Measurements from ENCODE around the gene ADSS1. TPM values are rescaled to one million over a fixed set of nuclear protein-coding genes. Genes with fewer than 3 reads are reported as not detected.

Gene ADSS1
- total RNA-seq, 4 donors from 2014 or later: 11.0 to 18.6 (median 17.1) TPM

DNA sequence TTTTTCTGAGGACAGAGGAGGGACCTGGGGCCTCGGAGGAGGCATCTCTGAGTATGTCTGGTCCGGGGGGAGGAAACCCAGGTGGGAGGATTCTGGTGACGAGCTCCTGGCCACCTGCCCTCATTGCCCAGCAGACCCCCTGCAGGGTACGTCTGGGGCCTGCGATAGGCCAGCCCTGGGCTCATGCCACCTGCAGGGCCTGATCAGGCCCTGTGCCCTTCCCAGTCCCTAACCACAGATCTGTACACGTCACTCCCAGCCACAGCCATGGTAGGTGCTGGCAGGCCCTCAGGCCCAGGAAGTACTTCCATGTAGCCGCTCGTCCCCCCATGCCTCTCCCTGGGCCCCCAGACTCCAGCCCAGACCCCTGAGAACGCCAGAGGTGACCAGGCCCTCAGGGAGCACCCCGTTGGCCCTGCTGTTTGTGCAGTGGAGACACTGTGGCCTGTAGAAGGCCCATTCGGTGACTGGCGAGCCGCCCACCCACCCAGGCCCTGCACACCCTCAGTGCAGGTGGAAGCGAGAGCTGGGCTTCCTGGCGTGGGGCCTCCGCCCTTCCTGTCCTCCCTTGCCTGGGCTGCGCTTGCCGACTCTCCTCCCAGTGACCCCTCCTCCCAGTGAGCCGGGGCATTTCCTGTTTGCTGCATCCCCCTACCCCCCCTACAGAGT, 28.9 kb upstream of the ADSS1 start:
- no peaks in the 10 kb centered on the region for H3K27me3 ChIP-seq
- H3K4me1 ChIP-seq: peaks cover 0 to 95% (median 28%) of the 10 kb centered on the region in 4 donors
- peak overlapping the region; percentile 38 to 73 (median 56) for H3K27ac ChIP-seq
- no peaks in the 10 kb centered on the region for H3K9me3 ChIP-seq
- peak in 2 of 3 donors; percentile 63 to 68 for DNase-seq
- peak overlapping the region in 1 of 4 donors; percentile 26 for H3K4me3 ChIP-seq
- TF ChIP-seq CTCF (IDR thresholded peaks at IDR 0.05): no peak
- no peak for TF ChIP-seq POLR2A (IDR thresholded peaks at IDR 0.05)
- H3K36me3 ChIP-seq: peaks cover 0 to 5% (median 0%) of the 10 kb centered on the region in 3 donors

DNA sequence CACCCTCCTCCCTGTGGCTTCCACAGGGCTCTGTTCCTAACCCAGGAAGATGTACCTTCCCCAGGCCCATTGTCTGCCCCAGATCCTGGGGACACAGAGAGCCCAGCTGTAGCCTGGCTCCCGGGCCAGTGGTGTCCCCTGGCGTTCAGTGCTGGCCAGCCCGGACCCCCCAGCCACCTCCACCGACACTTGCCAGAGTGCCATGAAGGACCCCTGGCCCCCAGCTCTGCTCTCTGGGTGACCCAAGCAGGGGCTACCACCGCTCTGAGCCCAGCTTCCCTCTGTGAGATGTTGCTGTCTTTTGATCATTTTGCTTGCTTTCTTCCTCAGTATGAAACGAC, 28.4 kb upstream of the ADSS1 start:
- Histone ChIP-seq H3K9me3 (no peaks in the 10 kb centered on the region), H3K27me3 (no peaks in the 10 kb centered on the region), H3K4me1 (peaks cover 0 to 91% (median 23%) of the 10 kb centered on the region in 4 donors), H3K27ac (peak overlapping the region in 3 of 4 donors; percentile 45 to 73 (median 67)), H3K36me3 (peaks cover 0 to 8% (median 0%) of the 10 kb centered on the region in 3 donors), H3K4me3 (peak overlapping the region in 1 of 4 donors; percentile 26)
- DNase-seq: no peak
- TF ChIP-seq CTCF (IDR thresholded peaks at IDR 0.05) (no peak), POLR2A (IDR thresholded peaks at IDR 0.05) (no peak)

- Histone ChIP-seq H3K4me1 (peaks cover 0 to 79% (median 15%) of the 10 kb centered on the region in 4 donors), H3K9me3 (no peaks in the 10 kb centered on the region), H3K36me3 (peaks cover 0 to 19% (median 0%) of the 10 kb centered on the region in 3 donors), H3K4me3 (no peak overlapping the region), H3K27me3 (no peaks in the 10 kb centered on the region), H3K27ac (peak overlapping the region in 1 of 4 donors; percentile 25)
- DNase-seq: no peak
- TF ChIP-seq POLR2A (IDR thresholded peaks at IDR 0.05) (no peak), CTCF (IDR thresholded peaks at IDR 0.05) (no peak)
Observed at GRCh38 chr14:104696671-104697316, 27.2 kb upstream of the ADSS1 start.

DNA sequence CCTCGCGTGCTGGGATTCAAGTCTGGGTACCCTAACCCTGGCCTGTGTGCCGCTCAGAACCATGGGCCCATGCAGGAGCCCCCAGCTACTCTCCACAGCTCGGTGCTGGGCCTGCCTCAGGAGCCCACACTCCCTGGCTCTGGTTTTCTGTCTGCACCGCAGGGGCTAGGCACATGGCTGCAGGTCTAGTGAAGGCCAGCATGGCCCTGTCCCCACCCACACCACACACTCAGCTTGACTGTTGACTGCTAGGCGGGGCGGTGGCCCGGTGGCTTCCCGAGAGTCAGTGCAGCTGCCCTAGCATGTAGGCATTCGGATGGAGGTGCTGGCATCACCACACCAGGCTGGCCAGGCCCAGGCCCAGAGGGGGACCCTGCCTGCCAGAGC, 26.7 kb upstream of the ADSS1 start:
- Histone ChIP-seq H3K27ac (peak overlapping the region in 1 of 4 donors; percentile 25), H3K4me3 (no peak overlapping the region), H3K9me3 (no peaks in the 10 kb centered on the region), H3K36me3 (peaks cover 0 to 24% (median 0%) of the 10 kb centered on the region in 3 donors), H3K4me1 (peaks cover 0 to 74% (median 15%) of the 10 kb centered on the region in 4 donors), H3K27me3 (no peaks in the 10 kb centered on the region)
- TF ChIP-seq POLR2A (IDR thresholded peaks at IDR 0.05) (no peak), CTCF (IDR thresholded peaks at IDR 0.05) (no peak)
- no peak for DNase-seq

- H3K4me1 ChIP-seq: peaks cover 0 to 69% (median 15%) of the 10 kb centered on the region in 4 donors
- no peak for TF ChIP-seq CTCF (IDR thresholded peaks at IDR 0.05)
- TF ChIP-seq POLR2A (IDR thresholded peaks at IDR 0.05): no peak
- H3K4me3 ChIP-seq: no peak overlapping the region
- H3K27ac ChIP-seq: no peak overlapping the region
- no peaks in the 10 kb centered on the region for H3K27me3 ChIP-seq
- H3K9me3 ChIP-seq: no peaks in the 10 kb centered on the region
- no peak for DNase-seq
- peaks cover 0 to 32% (median 0%) of the 10 kb centered on the region in 3 donors for H3K36me3 ChIP-seq
Observed at GRCh38 chr14:104697892-104698583, 26.0 kb upstream of the ADSS1 start.

All from Peyer's patch (tissue), 4 donors.